Neural progenitor cell (in vitro differentiated cells): Measurements from ENCODE around the gene PLGRKT.

ENCODE experiments used
- CTCF ChIP-seq: fragments of 200-600 bp; sonication (generic); IDR thresholded peaks from 2 replicates; pipeline ENCODE4 v1.5.1; 2017; ENCODE audit warnings: antibody characterized with exemption, mild to moderate bottlenecking
- EZH2 ChIP-seq: fragments of 200-600 bp; sonication (generic); IDR thresholded peaks from 2 replicates; pipeline ENCODE4 v1.6.1; 2017; ENCODE audit warnings: antibody characterized with exemption, mild to moderate bottlenecking, moderate library complexity
- EZH2phosphoT487 ChIP-seq: fragments of 200-600 bp; sonication (generic); IDR thresholded peaks from 2 replicates; pipeline ENCODE4 v1.6.1; 2017; ENCODE audit warnings: antibody characterized with exemption

GRCh38 chr9:5446451-5447236, 8.9 kb upstream of the PLGRKT start:
- no peak for TF ChIP-seq CTCF
- no peak for TF ChIP-seq EZH2phosphoT487
- TF ChIP-seq EZH2: no peak
